H1 (cell line): ENCODE data around the gene KPNA6. TPM values are rescaled to one million over a fixed set of nuclear protein-coding genes. Genes with fewer than 3 reads are reported as not detected.

Experiments used
- CTCF ChIA-PET: fragments of 300-600 bp; sonication (Branson Sonifier 250); formaldehyde crosslinking; loops from one replicate; lab custom pipeline; 2021; ENCODE audit not compliant: partially characterized antibody; lab: Charles Lee
- POLR2A ChIA-PET: fragments of 300-600 bp; sonication (Branson Sonifier 250); formaldehyde crosslinking; loops from one replicate; lab custom pipeline; 2021; ENCODE audit warnings: inconsistent platforms; ENCODE audit not compliant: partially characterized antibody; lab: Charles Lee
- DNase-seq, 2 experiments: peaks; one replicate each; pipeline versions ENCODE4 v3.0.0 to v3.0.0-alpha.2; 2010 to 2022; ENCODE audit warnings: low spot score in 2 of 2, low read depth in 1 of 2, mixed read lengths in 1 of 2
- FAIRE-seq: peaks from 2 replicates; lab custom pipeline; 2011; peaks lifted over from hg19 to GRCh38; lab: Jason Lieb, UNC
- H2AFZ ChIP-seq: 2 replicates; pipeline ENCODE4 v1.8.1; 2012; ENCODE audit warnings: low read length, inconsistent platforms
- H2AK5ac ChIP-seq: 2 replicates; pipeline ENCODE4 v1.6.1; 2013; ENCODE audit warnings: low read depth, low read length
- H2BK120ac ChIP-seq: replicated peaks from 2 replicates; pipeline ENCODE3; 2013; ENCODE audit warnings: low read depth, low read length, inconsistent platforms
- H2BK12ac ChIP-seq: 2 replicates; pipeline ENCODE4 v1.6.1; 2013; ENCODE audit warnings: low read depth, low read length
- H2BK15ac ChIP-seq: 2 replicates; pipeline ENCODE4 v1.6.1; 2013; ENCODE audit warnings: low read length
- H2BK20ac ChIP-seq: 2 replicates; pipeline ENCODE4 v1.6.1; 2013; ENCODE audit warnings: low read length
- H2BK5ac ChIP-seq: 2 replicates; pipeline ENCODE4 v1.6.1; 2013; ENCODE audit warnings: low read depth, low read length
- H3K14ac ChIP-seq: 2 replicates; pipeline ENCODE4 v1.6.1; 2013; ENCODE audit warnings: inconsistent platforms; ENCODE audit not compliant: insufficient read length
- H3K18ac ChIP-seq: 2 replicates; pipeline ENCODE4 v1.6.1; 2013; ENCODE audit warnings: low read length; ENCODE audit errors: extremely low read depth
- H3K23ac ChIP-seq: 2 replicates; pipeline ENCODE4 v1.6.1; 2013; ENCODE audit warnings: inconsistent platforms; ENCODE audit not compliant: insufficient read length
- H3K23me2 ChIP-seq: 2 replicates; pipeline ENCODE4 v1.6.1; 2013; ENCODE audit warnings: low read depth, low read length
- H3K27ac ChIP-seq: 2 replicates; pipeline ENCODE4 v1.6.1; 2011; ENCODE audit warnings: low read depth, low read length, inconsistent platforms
- H3K27me3 ChIP-seq, 4 experiments: replicated peaks in 1 of 4; 1 replicate in 1 of 4; 2 replicates in 3 of 4; pipeline versions ENCODE4 v1.6.1 to v1.8.1; 2011 to 2013; ENCODE audit warnings: low read length in 3 of 4, mild to moderate bottlenecking in 3 of 4, inconsistent platforms in 2 of 4, mixed read lengths in 2 of 4, moderate library complexity in 1 of 4; ENCODE audit not compliant: control insufficient read depth in 3 of 4, insufficient read depth in 3 of 4; ENCODE audit errors: extremely low read depth in 1 of 4
- H3K36me3 ChIP-seq, 4 experiments: 2 replicates each; pipeline versions ENCODE4 v1.6.1 to v1.8.1; 2011 to 2013; ENCODE audit warnings: mild to moderate bottlenecking in 4 of 4, low read length in 3 of 4, moderate library complexity in 2 of 4, control low read depth in 1 of 4, inconsistent platforms in 1 of 4; ENCODE audit not compliant: insufficient read depth in 4 of 4, control insufficient read depth in 2 of 4
- H3K4ac ChIP-seq: replicated peaks from 2 replicates; pipeline ENCODE3; 2013; ENCODE audit warnings: low read length, low read depth, mixed read lengths, inconsistent platforms; ENCODE audit not compliant: insufficient read length
- H3K4me1 ChIP-seq, 4 experiments: replicated peaks in 1 of 4; 1 replicate in 1 of 4; 2 replicates in 3 of 4; pipeline versions ENCODE4 v1.6.1 to v1.8.1; 2011 to 2013; ENCODE audit warnings: low read length in 3 of 4, inconsistent platforms in 2 of 4, mixed read lengths in 1 of 4; ENCODE audit not compliant: insufficient read depth in 4 of 4, control insufficient read depth in 3 of 4
- H3K4me2 ChIP-seq, 2 experiments: 2 replicates each; pipeline versions ENCODE4 v1.6.1 to v1.8.1; 2011 to 2013; ENCODE audit warnings: low read depth in 2 of 2, low read length in 2 of 2, control low read depth in 1 of 2, inconsistent platforms in 1 of 2, mild to moderate bottlenecking in 1 of 2; ENCODE audit not compliant: insufficient read depth in 1 of 2
- H3K4me3 ChIP-seq, 4 experiments: fragments of 200-600, 300-600 bp in 1 of 4; sonication (generic), shearing (Covaris generic), sonication (Bioruptor Twin) in 1 of 4; 2 replicates each; pipeline versions ENCODE4 v1.5.1 to v1.8.1; 2011 to 2016; ENCODE audit warnings: low read length in 4 of 4, low read depth in 3 of 4, control low read depth in 2 of 4, inconsistent platforms in 2 of 4, mild to moderate bottlenecking in 2 of 4, mixed read lengths in 1 of 4, moderate library complexity in 1 of 4; ENCODE audit not compliant: insufficient read depth in 2 of 4; ENCODE audit errors: extremely low read depth in 1 of 4
- H3K56ac ChIP-seq: replicated peaks from 2 replicates; pipeline ENCODE3; 2013; ENCODE audit warnings: low read depth, mild to moderate bottlenecking, mixed read lengths, low read length, inconsistent platforms; ENCODE audit not compliant: insufficient read length
- H3K79me1 ChIP-seq: 2 replicates; pipeline ENCODE4 v1.6.1; 2013; ENCODE audit warnings: low read depth, low read length, control low read depth
- H3K79me2 ChIP-seq, 2 experiments: 2 replicates each; pipeline versions ENCODE4 v1.6.1 to v1.8.1; 2012 to 2013; ENCODE audit warnings: low read length in 2 of 2, mild to moderate bottlenecking in 2 of 2, inconsistent platforms in 1 of 2; ENCODE audit not compliant: insufficient read depth in 2 of 2, control insufficient read depth in 1 of 2
- H3K9ac ChIP-seq, 4 experiments: replicated peaks in 1 of 4; 1 replicate in 1 of 4; 2 replicates in 3 of 4; pipeline versions ENCODE4 v1.6.1 to v1.8.1; 2011 to 2013; ENCODE audit warnings: low read depth in 3 of 4, low read length in 3 of 4, control low read depth in 2 of 4, mild to moderate bottlenecking in 2 of 4, moderate library complexity in 2 of 4, inconsistent platforms in 1 of 4; ENCODE audit errors: extremely low read depth in 1 of 4
- H3K9me3 ChIP-seq, 2 experiments: 2 replicates each; pipeline versions ENCODE4 v1.6.1 to v1.8.1; 2012 to 2013; ENCODE audit warnings: mild to moderate bottlenecking in 2 of 2, moderate library complexity in 2 of 2, control low read depth in 1 of 2, inconsistent platforms in 1 of 2, low read depth in 1 of 2, low read length in 1 of 2, mixed read lengths in 1 of 2; ENCODE audit not compliant: insufficient read depth in 2 of 2
- H4K20me1 ChIP-seq, 2 experiments: replicated peaks in 1 of 2; 2 replicates each; pipeline versions ENCODE3 to v1.8.1; 2011 to 2013; ENCODE audit warnings: inconsistent platforms in 2 of 2, low read length in 2 of 2, mild to moderate bottlenecking in 1 of 2; ENCODE audit not compliant: insufficient read depth in 2 of 2, control insufficient read depth in 1 of 2
- H4K5ac ChIP-seq: 2 replicates; pipeline ENCODE4 v1.6.1; 2013; ENCODE audit warnings: low read length, low read depth, mixed read lengths, inconsistent platforms; ENCODE audit not compliant: insufficient read length
- H4K8ac ChIP-seq: 2 replicates; pipeline ENCODE4 v1.8.0; 2013; ENCODE audit warnings: mild to moderate bottlenecking, moderate library complexity, low read length, inconsistent platforms; ENCODE audit not compliant: insufficient read depth; ENCODE audit errors: extremely low read depth
- H4K91ac ChIP-seq: replicated peaks from 2 replicates; pipeline ENCODE3; 2013; ENCODE audit warnings: low read length, mixed read lengths, inconsistent platforms; ENCODE audit not compliant: insufficient read length
- ASH2L ChIP-seq: fragments of 200-600, 300-600 bp; sonication (generic); IDR thresholded peaks from one replicate; pipeline ENCODE4 v1.7.1; 2017; ENCODE audit warnings: low read length
- NRF1 ChIP-seq: IDR thresholded peaks from 2 replicates; pipeline ENCODE4 v1.6.1; 2011; ENCODE audit warnings: mild to moderate bottlenecking, low read depth, low read length, improper control_type of control experiment
- PHF8 ChIP-seq: fragments of 200-600 bp; sonication (generic); conservative IDR thresholded peaks from 2 replicates; pipeline ENCODE4 v1.7.1; 2012; ENCODE audit warnings: low read depth, mild to moderate bottlenecking, inconsistent platforms, low read length, moderate library complexity
- RAD21 ChIP-seq, 2 experiments: IDR thresholded peaks in 1 of 2; conservative IDR thresholded peaks in 1 of 2; 2 replicates each; pipeline ENCODE4 v1.6.1; 2011; ENCODE audit warnings: low read depth in 2 of 2, low read length in 2 of 2, improper control_type of control experiment in 1 of 2, inconsistent platforms in 1 of 2, mild to moderate bottlenecking in 1 of 2, moderate library complexity in 1 of 2
- SIX5 ChIP-seq: IDR thresholded peaks from 2 replicates; pipeline ENCODE4 v1.6.1; 2011; ENCODE audit warnings: mild to moderate bottlenecking, low read depth, low read length
- SP2 ChIP-seq: IDR thresholded peaks from 2 replicates; pipeline ENCODE4 v1.6.1; 2012; ENCODE audit warnings: mild to moderate bottlenecking, low read length, inconsistent platforms
- WGBS, 2 experiments: shearing (Covaris generic) in 1 of 2; methylation state at CpG; one replicate each; pipeline versions ENCODE4 v1.1.6 to v1.1.7; 2013 to 2015; ENCODE audit warnings: low lambda C conversion rate in 2 of 2, mixed read lengths in 2 of 2, inconsistent platforms in 1 of 2, low coverage in 1 of 2, missing lambda C conversion rate in 1 of 2; ENCODE audit not compliant: insufficient replicate concordance in 2 of 2, insufficient coverage in 1 of 2, insufficient read length in 1 of 2; ENCODE audit errors: extremely low coverage in 1 of 2, missing lambda C conversion rate in 1 of 2; 5-methylcytosine and 5-hydroxymethylcytosine counted together
- polyA plus RNA-seq, 7 experiments: library from polyadenylated mRNA; depleted of rRNA in 3 of 7; stranded (reverse) in 5 of 7; unstranded in 2 of 7; fragments of >200 nt in 5 of 7; fragments of 200-250 nt in 2 of 7; gene quantifications; 1 replicate in 5 of 7; 2 replicates in 1 of 7; 4 replicates in 1 of 7; pipeline versions ENCODE4 v1.2.1 to v1.2.3, GENCODE V29; 2011 to 2013; ENCODE audit warnings: missing spikeins in 2 of 7, mixed read lengths in 2 of 7
- total RNA-seq: library from RNA; stranded (reverse); fragmentation: NEBNext Ultra II Directional; extraction: Animal tissue kit (Norgen Biotek cat#: 25700); gene quantifications from 2 replicates; pipeline ENCODE4 v1.2.1, GENCODE V29; 2021
- TF ChIP-seq, protein P1 (sequence below), 3 experiments: IDR thresholded peaks; 1 replicate in 2 of 3; 2 replicates in 1 of 3; pipeline versions ENCODE4 v1.5.1 to v1.6.1; 2011; ENCODE audit warnings: low read length in 3 of 3, mild to moderate bottlenecking in 3 of 3, inconsistent platforms in 2 of 3, low read depth in 1 of 3, moderate library complexity in 1 of 3; ENCODE audit not compliant: insufficient read depth in 1 of 3; ENCODE audit errors: control extremely low read depth in 1 of 3

Gene KPNA6
- total and polyA plus RNA-seq, 2 of the 8 experiments (the other 6 are each of a cell fraction or from before 2014, with no cell fraction given), result 24.2 to 120 TPM

DNA sequence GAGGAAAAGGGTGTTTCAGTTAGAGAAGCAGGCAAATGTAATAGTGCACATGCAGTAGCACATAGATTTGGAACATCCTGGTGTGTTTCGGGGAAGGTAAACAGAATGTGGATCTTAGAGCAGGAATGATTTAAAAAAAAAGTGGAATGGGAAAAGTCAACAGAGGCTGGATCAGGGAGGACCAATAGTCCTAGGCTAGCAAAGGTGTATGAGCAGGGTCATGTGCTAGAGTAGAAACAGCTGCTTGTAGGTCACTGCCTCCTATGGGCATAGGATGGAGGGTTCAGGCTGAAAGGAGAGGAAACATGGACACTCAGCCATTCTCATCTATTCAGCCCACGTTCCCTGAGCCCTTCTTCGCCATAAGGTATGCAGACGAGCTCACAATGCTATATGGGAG is 3.7 kb upstream of the KPNA6 start:
- H3K4ac ChIP-seq, result no peak overlapping the region
- WGBS, 2 experiments, result 83% methylated on average over 4 of the region's 4 CpGs; no CpG with 5 or more reads in 1 of the 2 experiments
- ChIA-PET POLR2A (interaction anchor here (0.5 to 1.4 kb wide), 8 partner anchors 8 to 52 kb away, joined by 3 to 6 read pairs (median 3); no protein-coding TSS in a partner anchor), CTCF (interaction anchor here (0.7 to 1.1 kb wide), 4 partner anchors 10 to 22 kb away, joined by 3 to 7 read pairs (median 3); no protein-coding TSS in a partner anchor)
- no peak overlapping the region for H2BK12ac ChIP-seq
- TF ChIP-seq ASH2L (no peak), RAD21 (IDR thresholded peaks at IDR 0.05 in 1 of 2, conservative IDR thresholded peaks at IDR 0.05 in 1 of 2; ENCODE audit: low read depth in 2 of 2, low read length in 2 of 2) (peak; percentile 10 to 42; a peak in 1 of 4 replicates), SP2 (no peak), PHF8 (no peak), NRF1 (no peak), SIX5 (no peak)
- TF ChIP-seq, protein P1, sequence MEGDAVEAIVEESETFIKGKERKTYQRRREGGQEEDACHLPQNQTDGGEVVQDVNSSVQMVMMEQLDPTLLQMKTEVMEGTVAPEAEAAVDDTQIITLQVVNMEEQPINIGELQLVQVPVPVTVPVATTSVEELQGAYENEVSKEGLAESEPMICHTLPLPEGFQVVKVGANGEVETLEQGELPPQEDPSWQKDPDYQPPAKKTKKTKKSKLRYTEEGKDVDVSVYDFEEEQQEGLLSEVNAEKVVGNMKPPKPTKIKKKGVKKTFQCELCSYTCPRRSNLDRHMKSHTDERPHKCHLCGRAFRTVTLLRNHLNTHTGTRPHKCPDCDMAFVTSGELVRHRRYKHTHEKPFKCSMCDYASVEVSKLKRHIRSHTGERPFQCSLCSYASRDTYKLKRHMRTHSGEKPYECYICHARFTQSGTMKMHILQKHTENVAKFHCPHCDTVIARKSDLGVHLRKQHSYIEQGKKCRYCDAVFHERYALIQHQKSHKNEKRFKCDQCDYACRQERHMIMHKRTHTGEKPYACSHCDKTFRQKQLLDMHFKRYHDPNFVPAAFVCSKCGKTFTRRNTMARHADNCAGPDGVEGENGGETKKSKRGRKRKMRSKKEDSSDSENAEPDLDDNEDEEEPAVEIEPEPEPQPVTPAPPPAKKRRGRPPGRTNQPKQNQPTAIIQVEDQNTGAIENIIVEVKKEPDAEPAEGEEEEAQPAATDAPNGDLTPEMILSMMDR (IDR thresholded peaks at IDR 0.05; ENCODE audit: control extremely low read depth in 1 of 3, insufficient read depth in 1 of 3, low read depth in 1 of 3, low read length in 3 of 3), result peak; percentile 10 to 59 (median 10); a peak in 3 of 4 replicates
- no peak overlapping the region for H2BK15ac ChIP-seq
- DNase-seq (no peak), FAIRE-seq (no peak)
- H3K56ac ChIP-seq, result no peak overlapping the region
- H3K4me1 ChIP-seq, result peaks cover 0 to 1% (median 0%) of the 10 kb centered on the region in 4 experiments; a peak in 1 of 7 replicates
- no peak overlapping the region for H3K4me3 ChIP-seq
- H2BK120ac ChIP-seq, result no peak overlapping the region
- no peak overlapping the region for H2BK20ac ChIP-seq
- peaks cover 1 to 2% of the 10 kb centered on the region in 2 experiments for H4K20me1 ChIP-seq
- no peaks in the 10 kb centered on the region for H3K9me3 ChIP-seq
- no peak overlapping the region for H3K23ac ChIP-seq
- no peak overlapping the region for H3K9ac ChIP-seq
- H4K5ac ChIP-seq, result no peak overlapping the region
- no peak overlapping the region for H2AK5ac ChIP-seq
- H3K79me1 ChIP-seq, result peaks cover 2% of the 10 kb centered on the region
- no peak overlapping the region for H2AFZ ChIP-seq
- H3K36me3 ChIP-seq, result peaks cover 0 to 15% (median 4%) of the 10 kb centered on the region in 4 experiments; a peak in 4 of 8 replicates
- H3K4me2 ChIP-seq, result no peak overlapping the region
- no peak overlapping the region for H4K8ac ChIP-seq
- H3K23me2 ChIP-seq, result no peaks in the 10 kb centered on the region
- H3K14ac ChIP-seq, result no peak overlapping the region
- H3K27ac ChIP-seq, result no peak overlapping the region
- H2BK5ac ChIP-seq, result no peak overlapping the region
- no peak overlapping the region for H4K91ac ChIP-seq
- no peaks in the 10 kb centered on the region for H3K27me3 ChIP-seq
- no peak overlapping the region for H3K18ac ChIP-seq
- peaks cover 3 to 8% of the 10 kb centered on the region in 2 experiments for H3K79me2 ChIP-seq
